Measurements from ENCODE around the gene RNASEL. TPM values are rescaled to one million over a fixed set of nuclear protein-coding genes. Genes with fewer than 3 reads are reported as not detected.

The RNASEL gene
- total RNA-seq, 1 donor from 2014 or later, result 4.2 TPM

- Mint-ChIP-seq H3K27me3 (no peaks in the 10 kb centered on the region), H3K4me3 (ENCODE audit: low read depth) (no peak overlapping the region), H3K9me3 (ENCODE audit: low read depth) (no peaks in the 10 kb centered on the region), H3K4me1 (ENCODE audit: low read depth) (peaks cover 25% of the 10 kb centered on the region), H3K27ac (peak overlapping the region; percentile 42), H3K36me3 (ENCODE audit: insufficient read depth) (no peaks in the 10 kb centered on the region)
- no peak for DNase-seq (ENCODE audit: low spot score, unreplicated experiment)
- TF ChIP-seq CTCF (IDR thresholded peaks at IDR 0.05; ENCODE audit: unreplicated experiment), result no peak
These were observed 40.0 kb upstream of the RNASEL start for GRCh38 chr1:182629080-182629479.

- Mint-ChIP-seq H3K9me3 (ENCODE audit: low read depth) (no peaks in the 10 kb centered on the region), H3K36me3 (ENCODE audit: insufficient read depth) (no peaks in the 10 kb centered on the region), H3K4me3 (ENCODE audit: low read depth) (no peak overlapping the region), H3K27me3 (no peaks in the 10 kb centered on the region), H3K27ac (no peak overlapping the region), H3K4me1 (ENCODE audit: low read depth) (peaks cover 23% of the 10 kb centered on the region)
- DNase-seq (ENCODE audit: low spot score, unreplicated experiment), result no peak
- TF ChIP-seq CTCF (IDR thresholded peaks at IDR 0.05; ENCODE audit: unreplicated experiment), result no peak
These were observed 39.6 kb upstream of the RNASEL start for GRCh38 chr1:182628657-182629056.

GRCh38 chr1:182627622-182628021 lies 38.6 kb upstream of the RNASEL start:
- H3K27ac Mint-ChIP-seq, result no peak overlapping the region
- DNase-seq (ENCODE audit: low spot score, unreplicated experiment), result no peak

GRCh38 chr1:182626527-182626926 lies 37.5 kb upstream of the RNASEL start:
- Mint-ChIP-seq H3K4me3 (ENCODE audit: low read depth) (no peak overlapping the region), H3K27ac (no peak overlapping the region), H3K36me3 (ENCODE audit: insufficient read depth) (no peaks in the 10 kb centered on the region), H3K4me1 (ENCODE audit: low read depth) (peaks cover 10% of the 10 kb centered on the region), H3K27me3 (no peaks in the 10 kb centered on the region), H3K9me3 (ENCODE audit: low read depth) (no peaks in the 10 kb centered on the region)
- TF ChIP-seq CTCF (IDR thresholded peaks at IDR 0.05; ENCODE audit: unreplicated experiment), result no peak
- DNase-seq (ENCODE audit: low spot score, unreplicated experiment), result no peak

More at GRCh38 chr1:182627622-182628021, 38.6 kb upstream of the RNASEL start:
- Mint-ChIP-seq H3K9me3 (ENCODE audit: low read depth) (no peaks in the 10 kb centered on the region), H3K4me1 (ENCODE audit: low read depth) (peaks cover 18% of the 10 kb centered on the region), H3K27me3 (no peaks in the 10 kb centered on the region), H3K36me3 (ENCODE audit: insufficient read depth) (no peaks in the 10 kb centered on the region), H3K4me3 (ENCODE audit: low read depth) (no peak overlapping the region)
- TF ChIP-seq CTCF (IDR thresholded peaks at IDR 0.05; ENCODE audit: unreplicated experiment), result no peak

GRCh38 chr1:182625719-182626504 lies 36.9 kb upstream of the RNASEL start:
- Mint-ChIP-seq H3K27ac (no peak overlapping the region), H3K9me3 (ENCODE audit: low read depth) (peaks cover 3% of the 10 kb centered on the region), H3K27me3 (no peaks in the 10 kb centered on the region), H3K4me1 (ENCODE audit: low read depth) (peaks cover 7% of the 10 kb centered on the region), H3K4me3 (ENCODE audit: low read depth) (no peak overlapping the region), H3K36me3 (ENCODE audit: insufficient read depth) (no peaks in the 10 kb centered on the region)
- no peak for DNase-seq (ENCODE audit: low spot score, unreplicated experiment)
- no peak for TF ChIP-seq CTCF (IDR thresholded peaks at IDR 0.05; ENCODE audit: unreplicated experiment)
